NCI-H69 (cell line): ENCODE data around the gene ELL.

Experiments used
- DNase-seq: peaks from one replicate; lab custom pipeline; 2025; lab: John Stamatoyannopoulos, UW

Gene ELL

GRCh38 chr19:18504886-18505610, 16.8 kb downstream of the ELL start:
- no peak for DNase-seq

DNA sequence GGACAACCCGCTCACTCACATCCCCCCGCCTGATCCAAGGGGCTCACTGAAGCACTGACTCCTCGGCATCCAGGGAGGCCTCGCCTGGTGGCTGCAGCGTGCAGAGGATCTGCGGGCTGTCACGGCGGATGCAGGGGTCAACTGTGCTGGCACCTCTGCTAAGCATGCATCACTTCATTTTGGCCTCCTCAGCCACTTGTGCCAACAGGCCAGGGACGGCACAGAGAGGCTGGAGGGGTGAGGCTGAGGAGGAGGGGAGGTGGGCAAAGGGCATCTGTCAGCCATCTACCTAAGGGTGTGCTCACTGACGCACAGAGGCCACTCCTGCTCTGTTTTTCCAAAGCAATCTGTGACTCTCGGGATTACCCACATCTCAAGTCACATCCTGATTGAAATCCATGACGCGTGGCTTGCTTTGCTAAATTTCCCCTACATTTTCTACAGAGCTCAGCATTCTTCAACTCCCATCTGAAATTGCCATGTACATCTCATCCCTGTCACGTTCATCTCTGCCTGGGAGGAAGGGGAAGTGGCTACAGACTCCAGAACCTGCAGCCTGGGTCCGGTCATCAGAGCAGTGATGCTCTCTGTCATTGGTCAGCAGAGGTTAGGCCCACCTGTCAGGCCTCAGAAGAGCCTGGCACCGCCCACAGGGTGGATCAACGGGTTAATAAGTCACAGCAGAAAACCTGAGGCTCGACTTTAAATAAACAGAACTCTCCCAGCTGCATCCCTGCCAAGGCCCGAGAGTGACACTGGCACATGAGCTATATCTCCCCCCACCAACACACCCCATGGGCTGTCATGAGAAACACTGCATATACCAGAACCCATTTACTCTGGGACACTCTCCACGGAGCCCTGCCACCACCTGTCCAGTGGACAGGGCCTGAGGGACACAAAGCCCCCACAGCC, 17.6 kb downstream of the ELL start:
- DNase-seq: no peak

DNA sequence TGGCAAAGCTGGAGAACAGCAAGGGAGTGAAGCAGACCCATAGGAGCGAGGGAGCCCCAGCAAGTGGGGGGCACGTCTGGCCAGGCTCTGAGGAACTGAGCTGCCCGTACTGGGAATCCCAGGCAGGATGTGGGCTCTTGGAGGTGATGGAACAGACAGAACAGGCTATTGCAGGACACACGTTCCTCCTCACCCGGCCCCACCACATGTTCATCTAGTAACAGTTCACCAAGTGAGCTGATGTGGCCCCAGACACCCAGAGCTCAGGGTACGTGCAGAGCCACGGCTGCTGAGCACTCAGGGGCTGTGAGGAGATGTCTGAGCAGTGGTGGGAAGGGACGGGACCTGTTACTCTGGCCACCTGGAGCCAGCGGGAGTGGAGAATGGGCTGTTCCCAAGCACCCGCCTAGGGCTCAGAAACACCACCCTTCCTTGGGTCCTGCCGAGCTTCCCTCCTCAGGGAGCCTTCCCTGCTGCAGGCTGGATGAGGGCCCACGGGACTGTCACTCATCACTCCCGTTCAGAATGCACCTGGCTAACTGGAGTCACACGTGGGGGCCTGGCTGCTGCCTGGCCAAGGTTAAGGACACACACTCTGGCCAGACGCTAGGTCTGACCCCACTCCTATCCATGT, 18.4 kb downstream of the ELL start:
- no peak for DNase-seq

GRCh38 chr19:18502638-18503294, 19.1 kb downstream of the ELL start:
- DNase-seq: no peak

GRCh38 chr19:18502246-18502637, 19.6 kb downstream of the ELL start:
- DNase-seq: no peak

- no peak for DNase-seq
These were observed 20.0 kb downstream of the ELL start for GRCh38 chr19:18501832-18502231.

DNA sequence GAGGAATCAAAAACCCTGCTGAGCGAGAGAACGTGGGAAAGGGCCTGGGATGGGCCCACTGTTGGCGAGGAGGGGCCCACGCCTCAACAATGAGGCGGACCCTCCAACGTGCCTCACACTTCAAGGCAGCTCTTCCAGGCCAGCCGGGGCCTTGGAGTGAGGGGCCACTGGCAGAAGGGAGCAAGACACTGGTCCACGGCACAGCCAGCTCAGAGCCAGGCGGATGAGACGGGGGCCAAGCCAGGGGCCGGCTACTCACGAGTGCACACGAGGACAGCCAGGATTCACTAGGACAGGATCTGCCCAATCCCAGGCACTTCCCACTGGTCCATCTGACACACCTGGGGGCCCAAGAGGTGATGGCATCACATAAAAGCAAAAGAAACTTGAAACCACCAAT, 20.5 kb downstream of the ELL start:
- DNase-seq: no peak

GRCh38 chr19:18500799-18501198, 21.1 kb downstream of the ELL start:
- DNase-seq: no peak

DNA sequence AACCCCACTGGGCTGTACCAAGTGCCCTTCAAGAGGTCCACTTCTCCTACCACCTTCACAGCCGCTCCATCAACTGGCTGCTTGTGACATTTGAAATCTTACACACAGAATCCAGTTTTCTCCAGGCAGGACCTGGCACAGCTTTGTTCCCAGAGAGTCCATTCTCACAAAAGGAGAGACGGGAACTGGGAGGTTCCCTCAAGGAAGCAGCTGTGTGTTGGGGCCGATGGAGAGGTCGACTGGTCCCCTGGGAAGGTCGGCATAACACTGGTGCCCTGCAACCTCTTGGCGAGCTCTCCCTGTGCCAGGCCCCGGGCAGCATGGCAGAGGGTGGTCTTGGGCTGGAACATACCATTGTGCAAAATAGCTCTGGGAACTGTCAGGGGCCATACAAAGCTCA, 21.5 kb downstream of the ELL start:
- no peak for DNase-seq

DNA sequence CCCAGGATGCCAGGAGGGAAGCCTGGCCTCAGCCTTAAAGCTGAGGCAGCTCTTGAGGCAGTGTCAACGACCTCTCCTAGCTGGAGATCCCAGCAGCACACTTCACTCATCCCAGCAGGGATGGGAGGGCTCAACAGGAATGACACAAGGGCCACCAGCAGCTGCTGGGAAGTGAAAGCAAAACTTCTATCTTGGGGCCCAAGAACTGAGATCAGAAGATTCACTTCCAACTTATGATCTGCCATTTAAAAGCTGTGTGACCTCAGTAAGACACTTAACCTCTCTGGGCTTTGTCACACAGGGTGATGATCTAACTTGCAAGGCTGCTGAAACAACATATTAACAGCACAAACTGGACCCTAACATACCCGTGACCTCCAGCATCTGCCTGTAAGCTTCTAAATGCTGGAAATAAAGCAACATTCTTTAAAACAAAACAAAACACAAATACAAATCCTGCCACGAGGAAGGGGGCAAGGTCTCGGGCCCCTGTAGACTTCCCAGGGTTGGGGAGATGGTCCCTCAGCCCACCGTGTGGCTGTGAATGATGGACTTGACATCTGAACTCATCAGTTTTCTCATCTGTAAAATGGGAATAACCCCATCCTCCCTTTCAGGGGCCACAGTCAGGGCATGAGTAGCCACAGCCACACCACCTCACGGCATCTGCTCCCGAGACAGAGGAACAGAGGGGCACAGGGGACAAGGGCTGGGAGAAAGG, 22.7 kb downstream of the ELL start:
- DNase-seq: no peak

GRCh38 chr19:18496980-18497256, 25.0 kb downstream of the ELL start:
- DNase-seq: peak; percentile 57

GRCh38 chr19:18496167-18496979, 25.5 kb downstream of the ELL start:
- peak; percentile 67 for DNase-seq

DNA sequence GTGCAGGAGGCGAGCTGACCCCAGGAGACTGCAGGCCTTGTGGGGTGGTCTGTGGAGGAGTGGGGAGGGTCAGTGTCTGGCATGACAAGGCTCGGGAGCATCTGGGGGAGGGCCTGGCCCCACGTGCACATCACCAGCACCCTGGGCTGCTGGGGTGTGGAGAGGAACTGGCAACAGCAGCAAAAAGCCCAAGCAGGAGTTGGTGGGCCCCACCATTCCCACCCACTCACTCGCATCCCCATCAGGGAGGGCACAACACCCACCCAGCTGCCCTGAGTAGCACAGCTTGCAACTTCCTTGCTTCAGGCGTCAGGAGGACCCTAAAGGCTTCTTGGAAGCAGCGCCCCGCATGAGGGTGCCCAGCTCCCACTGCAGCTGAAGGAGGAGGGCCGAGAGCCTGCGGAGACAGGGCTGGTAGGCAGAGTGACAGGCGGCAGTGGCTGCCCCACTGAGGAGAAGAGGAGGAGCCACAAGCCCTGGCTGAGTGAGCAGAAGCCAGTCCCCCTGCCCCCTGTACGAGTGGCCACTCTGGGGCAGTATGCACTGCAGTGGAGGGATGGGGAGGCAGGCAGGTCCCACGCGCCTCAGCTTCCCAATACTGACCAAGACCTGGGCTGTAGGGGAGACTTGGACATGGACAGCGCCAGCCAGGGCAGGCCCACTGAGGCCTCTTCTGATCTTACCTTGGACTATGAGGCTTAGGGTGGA, 26.5 kb downstream of the ELL start:
- DNase-seq: no peak

- no peak for DNase-seq
These were observed 27.6 kb downstream of the ELL start for GRCh38 chr19:18494267-18494607.

- no peak for DNase-seq
These were observed 28.2 kb downstream of the ELL start for GRCh38 chr19:18493440-18494266.

GRCh38 chr19:18491995-18492953, 29.6 kb downstream of the ELL start:
- DNase-seq: no peak

GRCh38 chr19:18490728-18491127, 31.1 kb downstream of the ELL start:
- DNase-seq: no peak

DNA sequence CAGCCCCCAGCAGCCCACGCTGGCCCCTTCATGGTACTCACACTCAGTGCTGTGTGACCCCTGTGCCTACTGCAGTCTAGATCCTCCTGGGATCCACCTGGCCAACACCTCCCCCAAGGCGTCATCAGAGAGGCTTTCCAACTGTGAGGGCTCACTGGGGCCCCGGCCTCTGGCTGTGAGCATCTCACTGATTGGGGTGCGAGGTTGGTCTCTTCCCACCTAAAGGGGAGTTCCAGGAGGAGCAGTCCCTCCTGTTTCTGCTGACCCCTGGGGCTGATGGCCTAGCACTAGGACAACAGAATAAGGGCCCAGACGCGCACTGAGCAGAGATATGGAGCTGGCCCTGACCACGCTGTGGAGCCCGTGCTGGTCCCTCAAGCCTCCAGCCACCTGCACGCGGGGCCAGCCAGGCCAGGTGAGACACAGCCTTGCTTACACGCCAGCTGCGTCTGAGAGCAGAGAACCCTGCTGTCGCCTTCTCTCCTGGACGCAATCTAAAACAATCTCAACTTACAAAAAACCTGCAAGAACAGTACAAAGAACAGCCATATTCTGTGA, 32.2 kb downstream of the ELL start:
- no peak for DNase-seq
